Measurements from ENCODE around the gene SYCN. TPM values are rescaled to one million over a fixed set of nuclear protein-coding genes. Genes with fewer than 3 reads are reported as not detected.

The SYCN gene
- total RNA-seq, result 1 to 10 TPM in 1 of 6 donors, under 1 TPM in 1, not detected in 4; 0.83 to 1.3 TPM

GRCh38 chr19:39203372-39204341 lies at the start of gene SYCN:
TSS of gene SYCN (minus strand) at chr19:39204263. CDS start at chr19:39204254, 9 bp downstream.
- ATAC-seq (ENCODE audit: low FRiP score in 2 of 2), result no peak
- H3K4me3 ChIP-seq, result no peak within 1 kb of the TSS
- peaks cover 0 to 13% (median 3%) of the 10 kb centered on the region in 4 donors for H3K4me1 ChIP-seq
- H3K9me3 ChIP-seq, result no peaks in the 10 kb centered on the region
- H3K36me3 ChIP-seq, result no peaks in the 10 kb centered on the region
- DNase-seq, result peak in 1 of 2 donors; percentile 85
- H3K27me3 ChIP-seq, result peaks cover 0 to 17% (median 2%) of the 10 kb centered on the region in 4 donors
- TF ChIP-seq EP300 (IDR thresholded peaks at IDR 0.05) (no peak), CTCF (IDR thresholded peaks at IDR 0.05) (no peak), POLR2A (IDR thresholded peaks at IDR 0.05) (no peak), POLR2AphosphoS5 (IDR thresholded peaks at IDR 0.05) (no peak)
- no peak within 1 kb of the TSS for H3K27ac ChIP-seq
- WGBS, 2 donors, result 26 to 63% methylated on average over 12 to 34 of the region's 57 CpGs

- 81 to 83% methylated on average over 8 of the region's 8 CpGs for WGBS, 2 donors
- H3K4me1 ChIP-seq, result no peaks in the 10 kb centered on the region
- no peaks in the 10 kb centered on the region for H3K36me3 ChIP-seq
- no peak for TF ChIP-seq POLR2AphosphoS5 (IDR thresholded peaks at IDR 0.05)
- H3K9me3 ChIP-seq, result no peaks in the 10 kb centered on the region
- ATAC-seq (ENCODE audit: low FRiP score in 2 of 2) (no peak), DNase-seq (no peak)
- H3K27ac ChIP-seq, result no peak overlapping the region
- peaks cover 0 to 3% (median under 1%) of the 10 kb centered on the region in 4 donors for H3K27me3 ChIP-seq
- no peak overlapping the region for H3K4me3 ChIP-seq
Measured at GRCh38 chr19:39253374-39254149, 49.5 kb upstream of the SYCN start.

- peaks cover 0 to 14% (median 6%) of the 10 kb centered on the region in 4 donors for H3K27me3 ChIP-seq
- DNase-seq (no peak), ATAC-seq (ENCODE audit: low FRiP score in 2 of 2) (no peak)
- H3K36me3 ChIP-seq, result no peaks in the 10 kb centered on the region
- H3K4me3 ChIP-seq, result no peak overlapping the region
- H3K4me1 ChIP-seq, result peaks cover 4 to 9% (median 5%) of the 10 kb centered on the region in 4 donors
- TF ChIP-seq POLR2AphosphoS5 (IDR thresholded peaks at IDR 0.05) (no peak), EP300 (IDR thresholded peaks at IDR 0.05) (no peak), CTCF (IDR thresholded peaks at IDR 0.05) (no peak), POLR2A (IDR thresholded peaks at IDR 0.05) (no peak)
- no peak overlapping the region for H3K27ac ChIP-seq
- 56 to 61% methylated on average over 3 of the region's 3 CpGs for WGBS, 2 donors
- no peaks in the 10 kb centered on the region for H3K9me3 ChIP-seq
Measured at GRCh38 chr19:39252458-39252857, 48.4 kb upstream of the SYCN start.

- Histone ChIP-seq H3K9me3 (no peaks in the 10 kb centered on the region), H3K27me3 (peaks cover 0 to 20% (median 10%) of the 10 kb centered on the region in 4 donors), H3K36me3 (no peaks in the 10 kb centered on the region), H3K4me1 (peaks cover 6 to 16% (median 10%) of the 10 kb centered on the region in 4 donors), H3K27ac (no peak overlapping the region), H3K4me3 (no peak overlapping the region)
- WGBS, 2 donors, result 52 to 61% methylated on average over 3 of the region's 3 CpGs
- TF ChIP-seq EP300 (IDR thresholded peaks at IDR 0.05) (no peak), POLR2A (IDR thresholded peaks at IDR 0.05) (no peak), CTCF (IDR thresholded peaks at IDR 0.05) (no peak), POLR2AphosphoS5 (IDR thresholded peaks at IDR 0.05) (no peak)
- ATAC-seq (ENCODE audit: low FRiP score in 2 of 2) (no peak), DNase-seq (no peak)
Measured at GRCh38 chr19:39251846-39252245, 47.8 kb upstream of the SYCN start.

- H3K27ac ChIP-seq, result no peak overlapping the region
- H3K4me1 ChIP-seq, result peaks cover 6 to 16% (median 10%) of the 10 kb centered on the region in 4 donors
- H3K9me3 ChIP-seq, result no peaks in the 10 kb centered on the region
- ATAC-seq (ENCODE audit: low FRiP score in 2 of 2) (no peak), DNase-seq (no peak)
- H3K4me3 ChIP-seq, result no peak overlapping the region
- 76 to 80% methylated on average over 5 of the region's 5 CpGs for WGBS, 2 donors
- no peaks in the 10 kb centered on the region for H3K36me3 ChIP-seq
- no peak for TF ChIP-seq POLR2AphosphoS5 (IDR thresholded peaks at IDR 0.05)
- TF ChIP-seq CTCF (IDR thresholded peaks at IDR 0.05), result no peak
- no peak for TF ChIP-seq EP300 (IDR thresholded peaks at IDR 0.05)
- TF ChIP-seq POLR2A (IDR thresholded peaks at IDR 0.05), result no peak
- H3K27me3 ChIP-seq, result peaks cover 0 to 20% (median 11%) of the 10 kb centered on the region in 4 donors
Measured at GRCh38 chr19:39251081-39251480, 47.0 kb upstream of the SYCN start.

All from upper lobe of left lung (tissue), 6 donors.